Activated CD4-positive, alpha-beta T cell treated with anti-CD3 and anti-CD28 coated beads, Interleukin-2, amount 10 ng/mL, durations not matched to agents 7 days and 5 days (primary cell): Measurements from ENCODE around the gene DYNC1I2. TPM values are rescaled to one million over a fixed set of nuclear protein-coding genes. Genes with fewer than 3 reads are reported as not detected.
A peak's percentile ranks its signal among the peaks of the same experiment; 100 is the strongest.

Experiments
- CTCF ChIA-PET: fragments of 350-600 bp; sonication (Branson Sonifier 250); formaldehyde crosslinking; loops from one replicate; lab custom pipeline; 2021; ENCODE audit warnings: antibody characterized with exemption; lab: Charles Lee
- POLR2A ChIA-PET: fragments of 350-600 bp; sonication (Branson Sonifier 250); formaldehyde crosslinking; loops from one replicate; lab custom pipeline; 2021; ENCODE audit warnings: antibody characterized with exemption; lab: Charles Lee
- DNase-seq: peaks from one replicate; pipeline ENCODE4 v3.0.0-alpha.2; 2020
- H3K27ac Mint-ChIP-seq: one replicate; pipeline ENCODE4 v1.8.0; 2021; ENCODE audit warnings: mild to moderate bottlenecking, moderate library complexity, mixed read lengths
- H3K27me3 Mint-ChIP-seq: one replicate; pipeline ENCODE4 v1.8.0; 2021; ENCODE audit warnings: mixed read lengths
- H3K36me3 Mint-ChIP-seq: one replicate; pipeline ENCODE4 v1.8.0; 2021; ENCODE audit warnings: low read depth, mixed read lengths
- H3K4me1 Mint-ChIP-seq: one replicate; pipeline ENCODE4 v1.8.0; 2021; ENCODE audit warnings: mixed read lengths
- H3K4me3 Mint-ChIP-seq: one replicate; pipeline ENCODE4 v1.8.0; 2021; ENCODE audit warnings: mild to moderate bottlenecking, moderate library complexity, mixed read lengths
- H3K9me3 Mint-ChIP-seq: one replicate; pipeline ENCODE4 v1.8.0; 2021; ENCODE audit warnings: mixed read lengths
- total RNA-seq, 2 experiments: library from RNA; stranded (reverse); gene quantifications; one replicate each; pipeline ENCODE4 v1.2.3, GENCODE V29; 2021

The DYNC1I2 gene
- total RNA-seq, 2 experiments from 2014 or later = 49.5 to 52.5 TPM

DNA sequence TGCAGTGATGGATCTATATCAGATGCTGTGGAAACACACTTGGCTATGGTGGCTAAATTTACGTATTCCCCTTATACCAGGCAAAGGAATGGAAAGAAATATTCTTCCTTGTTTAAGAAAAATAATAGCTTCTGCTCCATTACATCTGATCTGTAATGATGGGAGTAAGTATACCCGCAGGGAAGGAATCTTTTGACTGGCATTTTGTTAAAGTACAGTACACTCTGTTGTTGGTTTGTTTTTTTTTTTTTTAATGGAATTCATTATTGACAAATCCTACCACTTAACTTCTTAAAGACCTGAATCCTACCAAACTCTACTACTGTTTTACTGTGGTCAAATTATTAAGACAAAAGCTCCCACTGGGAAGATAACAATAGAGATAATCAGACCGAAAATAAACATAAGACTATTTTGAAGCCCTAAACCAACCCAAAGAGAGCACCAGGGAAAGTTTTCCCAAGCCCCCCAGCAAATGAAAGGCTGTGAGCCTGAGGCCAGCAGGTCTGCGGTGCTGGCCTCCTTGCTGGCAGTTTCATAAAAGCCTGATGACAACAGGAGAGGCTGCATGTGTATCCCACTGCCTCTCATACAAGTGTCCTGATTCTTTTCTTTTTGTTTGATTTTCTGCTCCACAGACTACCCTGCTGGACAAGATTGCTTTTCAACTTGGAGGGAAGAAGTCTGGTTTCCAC is 105.8 kb downstream of the DYNC1I2 start:
- POLR2A ChIA-PET = no interaction called here
- CTCF ChIA-PET = no interaction called here

DNA sequence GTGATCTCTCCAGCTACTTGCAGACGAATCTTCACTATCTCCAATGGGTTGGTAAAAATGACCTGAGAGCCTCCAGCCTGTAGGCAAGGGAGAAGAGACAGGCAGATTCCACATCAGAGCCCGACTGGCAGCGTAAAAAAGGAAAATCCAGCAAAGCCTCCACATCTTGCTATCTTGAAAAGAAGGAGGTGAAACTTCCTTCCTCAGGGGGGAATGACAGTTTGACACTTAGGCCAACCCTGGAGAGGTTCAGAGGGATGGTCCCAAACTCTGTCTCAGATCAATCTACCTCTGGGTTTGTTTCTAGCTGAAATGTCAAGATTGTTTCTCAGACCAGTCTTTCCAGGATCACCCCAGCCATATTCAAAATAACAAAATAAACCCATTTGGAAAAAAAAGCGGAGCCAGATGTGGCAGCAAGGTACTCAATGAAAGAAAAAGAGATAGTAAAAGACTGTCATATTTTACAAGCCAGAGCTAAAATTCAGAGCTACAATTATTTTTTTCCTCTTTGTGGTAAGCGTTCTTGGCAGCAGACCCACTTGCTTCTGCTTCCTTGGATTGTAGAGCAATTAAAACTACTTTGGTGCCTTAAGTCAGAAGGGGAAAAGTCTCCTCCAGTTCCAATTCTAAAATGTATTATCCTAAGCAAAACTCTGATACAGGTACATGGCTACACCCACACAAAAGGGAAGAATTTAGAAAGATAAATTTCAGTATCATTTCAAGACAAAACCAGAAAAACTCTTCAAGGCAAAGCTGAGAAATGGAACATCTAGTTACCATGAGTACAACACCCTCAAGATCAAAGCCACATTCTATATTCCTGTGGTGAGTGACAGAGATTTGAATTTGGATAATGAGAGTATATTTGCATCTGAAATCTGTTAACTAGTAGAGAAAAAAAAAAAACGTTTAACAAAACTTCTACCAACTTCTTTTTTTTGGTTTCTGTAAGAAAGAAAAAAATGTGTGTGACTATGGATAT is 106.7 kb downstream of the DYNC1I2 start:
- Mint-ChIP-seq H3K4me1 (peaks cover 14% of the 10 kb centered on the region), H3K27me3 (no peaks in the 10 kb centered on the region), H3K4me3 (no peak overlapping the region), H3K36me3 (peaks cover 27% of the 10 kb centered on the region), H3K9me3 (no peaks in the 10 kb centered on the region), H3K27ac (no peak overlapping the region)
- DNase-seq = no peak
- POLR2A ChIA-PET = no interaction called here
- CTCF ChIA-PET = no interaction called here

More for the DNA sequence above, 105.8 kb downstream of the DYNC1I2 start:
- H3K4me3 Mint-ChIP-seq = no peak overlapping the region
- no peaks in the 10 kb centered on the region for H3K9me3 Mint-ChIP-seq
- H3K27me3 Mint-ChIP-seq = no peaks in the 10 kb centered on the region
- DNase-seq = no peak
- H3K36me3 Mint-ChIP-seq = peaks cover 29% of the 10 kb centered on the region
- H3K4me1 Mint-ChIP-seq = peaks cover 8% of the 10 kb centered on the region
- H3K27ac Mint-ChIP-seq = peak overlapping the region; percentile 65

DNA sequence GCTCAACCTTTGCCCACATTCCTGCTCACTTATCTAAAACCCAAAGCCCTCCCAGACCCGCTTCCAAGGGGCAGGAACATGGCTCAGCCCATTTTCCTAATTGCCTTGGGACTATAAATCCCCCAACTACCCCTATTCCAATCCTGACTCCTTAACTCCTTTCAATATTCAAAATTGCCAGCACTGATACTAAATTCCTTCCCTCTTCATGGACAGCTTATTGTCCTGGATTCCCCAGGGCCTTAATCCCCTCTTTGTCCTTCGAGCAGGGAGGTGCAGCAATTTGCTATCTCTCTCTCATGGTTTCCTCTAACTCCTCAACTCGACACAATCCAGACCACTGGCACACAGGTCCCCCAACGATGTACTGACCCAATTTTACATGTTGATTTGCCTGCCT is 107.6 kb downstream of the DYNC1I2 start:
- H3K27ac Mint-ChIP-seq = no peak overlapping the region
- POLR2A ChIA-PET = no interaction called here
- H3K4me3 Mint-ChIP-seq = no peak overlapping the region
- H3K36me3 Mint-ChIP-seq = peaks cover 32% of the 10 kb centered on the region
- no peaks in the 10 kb centered on the region for H3K27me3 Mint-ChIP-seq
- peaks cover 19% of the 10 kb centered on the region for H3K4me1 Mint-ChIP-seq
- CTCF ChIA-PET = no interaction called here
- no peak for DNase-seq
- H3K9me3 Mint-ChIP-seq = no peaks in the 10 kb centered on the region

Other genes with a start within 250 kb of the DYNC1I2 start
- gene CYBRD1, start 165.0 kb upstream of the DYNC1I2 start, total RNA-seq = under 1 TPM; 0.31 to 0.45 TPM
- 10 to 100 TPM; 26.7 to 28.8 TPM for gene SLC25A12, start 206.8 kb downstream of the DYNC1I2 start, total RNA-seq
- 10 to 100 TPM; 63.0 to 75.3 TPM for gene HAT1, start 235.0 kb downstream of the DYNC1I2 start, total RNA-seq